ENCODE measurements around the gene NPHP3.

DNA sequence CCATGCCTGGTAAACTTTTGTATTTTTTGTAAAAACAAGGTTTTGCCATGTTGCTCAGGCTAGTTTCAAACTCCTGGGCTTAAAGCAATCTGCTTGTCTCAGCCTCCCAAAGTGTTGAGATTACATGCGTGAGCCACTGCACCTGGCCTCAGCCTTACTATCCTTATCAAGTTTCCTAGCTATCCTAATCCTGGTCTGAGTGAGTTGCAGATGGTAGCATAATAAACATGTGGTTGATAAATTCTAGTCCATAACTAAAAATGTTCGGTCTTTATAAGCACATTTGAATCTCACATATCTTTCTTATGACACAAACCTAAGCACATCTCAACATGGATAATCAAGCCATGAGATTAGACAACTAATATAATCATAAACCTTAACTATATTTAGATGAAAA, 18.5 kb downstream of the NPHP3 start:
- TF ChIP-seq, protein P1, sequence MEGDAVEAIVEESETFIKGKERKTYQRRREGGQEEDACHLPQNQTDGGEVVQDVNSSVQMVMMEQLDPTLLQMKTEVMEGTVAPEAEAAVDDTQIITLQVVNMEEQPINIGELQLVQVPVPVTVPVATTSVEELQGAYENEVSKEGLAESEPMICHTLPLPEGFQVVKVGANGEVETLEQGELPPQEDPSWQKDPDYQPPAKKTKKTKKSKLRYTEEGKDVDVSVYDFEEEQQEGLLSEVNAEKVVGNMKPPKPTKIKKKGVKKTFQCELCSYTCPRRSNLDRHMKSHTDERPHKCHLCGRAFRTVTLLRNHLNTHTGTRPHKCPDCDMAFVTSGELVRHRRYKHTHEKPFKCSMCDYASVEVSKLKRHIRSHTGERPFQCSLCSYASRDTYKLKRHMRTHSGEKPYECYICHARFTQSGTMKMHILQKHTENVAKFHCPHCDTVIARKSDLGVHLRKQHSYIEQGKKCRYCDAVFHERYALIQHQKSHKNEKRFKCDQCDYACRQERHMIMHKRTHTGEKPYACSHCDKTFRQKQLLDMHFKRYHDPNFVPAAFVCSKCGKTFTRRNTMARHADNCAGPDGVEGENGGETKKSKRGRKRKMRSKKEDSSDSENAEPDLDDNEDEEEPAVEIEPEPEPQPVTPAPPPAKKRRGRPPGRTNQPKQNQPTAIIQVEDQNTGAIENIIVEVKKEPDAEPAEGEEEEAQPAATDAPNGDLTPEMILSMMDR (IDR thresholded peaks at IDR 0.05): no peak
- TF ChIP-seq ZFX (IDR thresholded peaks at IDR 0.05; ENCODE audit: borderline replicate concordance): no peak
